Naive B cell (primary cell): ENCODE results near the gene TRIB2. TPM values are rescaled to one million over a fixed set of nuclear protein-coding genes. Genes with fewer than 3 reads are reported as not detected.

ENCODE experiments used
- ATAC-seq, 2 donors: fragments of 150-1000 bp; cut with Tn5 transposase; 2 replicates each; pipeline ENCODE4 v1.10.0; 2021; ENCODE audit warnings: low read depth in 2 of 2, mild to moderate bottlenecking in 2 of 2, moderate library complexity in 2 of 2
- DNase-seq: peaks from one replicate; pipeline ENCODE4 v3.0.0; 2022
- H3K27ac Mint-ChIP-seq, 6 donors: one replicate each; pipeline ENCODE4 v1.8.0; 2020 to 2022; ENCODE audit warnings: mild to moderate bottlenecking in 6 of 6, mixed read lengths in 6 of 6, moderate library complexity in 5 of 6, inconsistent platforms in 2 of 6
- H3K27me3 Mint-ChIP-seq, 3 donors: one replicate each; pipeline ENCODE4 v1.8.0; 2021 to 2022; ENCODE audit warnings: mixed read lengths in 3 of 3, mild to moderate bottlenecking in 1 of 3
- H3K36me3 Mint-ChIP-seq, 2 donors: one replicate each; pipeline ENCODE4 v1.8.0; 2020 to 2022; ENCODE audit warnings: mixed read lengths in 2 of 2, inconsistent platforms in 1 of 2, mild to moderate bottlenecking in 1 of 2
- H3K4me1 Mint-ChIP-seq, 3 donors: one replicate each; pipeline ENCODE4 v1.8.0; 2020 to 2022; ENCODE audit warnings: mixed read lengths in 3 of 3, inconsistent platforms in 1 of 3, mild to moderate bottlenecking in 1 of 3, moderate library complexity in 1 of 3
- H3K4me3 Mint-ChIP-seq, 8 donors: one replicate each; pipeline ENCODE4 v1.8.0; 2020 to 2022; ENCODE audit warnings: mild to moderate bottlenecking in 8 of 8, mixed read lengths in 8 of 8, moderate library complexity in 8 of 8, inconsistent platforms in 2 of 8
- H3K9me3 Mint-ChIP-seq, 7 donors: one replicate each; pipeline ENCODE4 v1.8.0; 2020 to 2022; ENCODE audit warnings: mixed read lengths in 7 of 7, mild to moderate bottlenecking in 5 of 7, inconsistent platforms in 2 of 7, moderate library complexity in 1 of 7
- polyA plus RNA-seq, 6 donors: library from polyadenylated mRNA; unstranded; fragments of 300-500 nt; fragmentation: Illumina TruSeq; gene quantifications; one replicate each; pipeline ENCODE4 v1.2.3, GENCODE V29; 2021; ENCODE audit warnings: low read depth in 6 of 6

TRIB2 gene
- polyA plus RNA-seq, 6 donors from 2014 or later, result 48.4 to 94.2 (median 58.6) TPM

DNA sequence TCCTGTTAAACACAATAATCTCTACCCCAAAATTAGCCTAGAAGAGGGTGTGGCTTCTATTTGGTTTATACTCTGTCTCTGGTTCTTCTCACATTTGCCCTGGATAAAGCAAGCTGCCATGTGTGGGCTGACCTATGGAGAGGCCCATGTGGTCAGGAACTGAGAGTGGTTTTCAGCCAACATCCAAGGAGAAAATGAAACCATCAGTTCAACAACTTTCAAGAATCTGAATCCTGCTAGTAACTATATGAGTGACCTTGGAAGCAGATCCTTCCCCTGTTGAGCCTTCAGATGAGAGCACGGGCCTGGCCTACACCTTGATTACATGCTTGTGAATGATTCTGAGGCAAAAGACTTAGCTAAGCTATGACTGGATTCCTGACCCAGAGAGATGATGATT, 11.5 kb upstream of the TRIB2 start:
- no peak for ATAC-seq
- H3K4me1 Mint-ChIP-seq, result peaks cover 4 to 12% (median 9%) of the 10 kb centered on the region in 3 donors
- no peak overlapping the region for H3K4me3 Mint-ChIP-seq

DNA sequence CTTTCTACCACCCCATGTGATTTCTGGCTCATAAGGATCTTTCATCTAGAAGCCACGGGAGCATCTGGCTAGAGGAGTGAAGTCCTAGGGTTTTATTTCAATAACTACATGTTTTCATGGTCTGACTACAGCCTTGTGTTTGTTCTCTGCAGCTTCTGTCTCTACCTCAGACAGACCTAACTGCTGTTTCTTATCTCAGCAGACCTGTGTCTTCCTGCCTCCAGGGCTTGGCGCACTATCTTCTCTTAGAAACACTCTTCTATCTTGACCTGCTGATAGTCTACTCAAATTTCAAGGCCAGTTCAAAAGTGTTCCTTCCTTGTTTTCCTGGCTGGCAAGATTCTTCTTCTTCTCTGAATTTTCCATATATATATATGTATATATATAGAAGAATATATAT, 11.0 kb upstream of the TRIB2 start:
- Mint-ChIP-seq H3K36me3 (no peaks in the 10 kb centered on the region), H3K4me1 (peaks cover 8 to 17% (median 14%) of the 10 kb centered on the region in 3 donors), H3K4me3 (no peak overlapping the region), H3K27ac (no peak overlapping the region), H3K9me3 (peaks cover 0 to 6% (median 0%) of the 10 kb centered on the region in 7 donors), H3K27me3 (peaks cover 9 to 21% (median 20%) of the 10 kb centered on the region in 3 donors)
- ATAC-seq (no peak), DNase-seq (no peak)

More for the DNA sequence above, 11.5 kb upstream of the TRIB2 start:
- H3K9me3 Mint-ChIP-seq, result peaks cover 0 to 6% (median 0%) of the 10 kb centered on the region in 7 donors
- peaks cover 13 to 26% (median 26%) of the 10 kb centered on the region in 3 donors for H3K27me3 Mint-ChIP-seq
- H3K36me3 Mint-ChIP-seq, result no peaks in the 10 kb centered on the region
- no peak overlapping the region for H3K27ac Mint-ChIP-seq
- no peak for DNase-seq

DNA sequence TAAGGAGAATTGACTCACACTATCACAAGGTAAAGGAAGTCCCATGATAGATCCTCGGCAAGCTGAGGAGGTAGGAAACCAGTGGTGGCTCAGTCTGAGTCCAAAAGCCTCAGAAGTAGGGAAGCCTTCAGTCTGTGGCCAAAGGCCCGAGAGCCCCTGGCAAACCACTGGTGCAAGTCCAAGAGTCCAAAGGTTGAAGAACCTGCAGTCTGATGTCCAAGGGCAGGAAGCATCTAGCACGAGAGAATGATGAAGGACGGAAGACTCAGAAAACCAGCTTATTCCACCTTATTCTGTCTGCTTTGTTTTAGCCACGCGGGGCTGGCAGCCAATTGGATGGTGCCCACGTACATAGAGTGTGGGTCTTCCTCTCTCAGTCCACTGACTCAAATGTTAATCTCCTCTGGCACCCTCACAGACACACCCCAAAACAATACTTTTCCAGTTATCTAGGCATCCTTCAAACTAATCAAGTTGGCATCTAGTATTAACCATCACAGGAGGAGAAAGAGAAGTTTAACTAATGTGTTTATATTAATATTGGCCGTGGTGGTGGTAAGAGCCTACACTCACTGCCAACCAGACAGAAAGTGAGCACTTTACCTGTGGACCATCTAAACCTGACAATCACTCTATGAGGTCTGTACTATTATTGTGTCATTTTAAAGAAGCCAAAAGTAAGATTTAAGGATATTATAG, 8.1 kb upstream of the TRIB2 start:
- DNase-seq (no peak), ATAC-seq (no peak)
- peak overlapping the region in 1 of 8 donors; percentile 60 for H3K4me3 Mint-ChIP-seq
- H3K9me3 Mint-ChIP-seq, result peaks cover 0 to 6% (median 0%) of the 10 kb centered on the region in 7 donors
- H3K36me3 Mint-ChIP-seq, result no peaks in the 10 kb centered on the region
- H3K27ac Mint-ChIP-seq, result no peak overlapping the region
- H3K27me3 Mint-ChIP-seq, result no peaks in the 10 kb centered on the region
- H3K4me1 Mint-ChIP-seq, result peaks cover 12 to 26% (median 22%) of the 10 kb centered on the region in 3 donors

DNA sequence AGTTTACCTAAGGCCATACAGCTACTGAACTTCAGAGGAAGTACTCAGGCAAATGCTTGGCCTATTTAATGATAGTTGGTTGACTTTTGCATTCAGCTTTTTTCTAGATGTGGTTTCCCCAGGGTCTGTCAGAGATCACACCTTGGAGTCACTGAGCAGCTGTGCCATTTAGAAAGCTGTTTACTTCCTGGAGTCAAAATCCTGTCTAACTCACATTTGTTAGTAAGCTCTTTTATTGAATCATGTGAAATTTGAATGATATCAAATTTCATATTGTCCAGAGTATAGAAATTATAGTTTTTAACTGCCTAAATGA, 7.6 kb upstream of the TRIB2 start:
- ATAC-seq, result no peak
- peaks cover 0 to 6% (median 0%) of the 10 kb centered on the region in 7 donors for H3K9me3 Mint-ChIP-seq

DNA sequence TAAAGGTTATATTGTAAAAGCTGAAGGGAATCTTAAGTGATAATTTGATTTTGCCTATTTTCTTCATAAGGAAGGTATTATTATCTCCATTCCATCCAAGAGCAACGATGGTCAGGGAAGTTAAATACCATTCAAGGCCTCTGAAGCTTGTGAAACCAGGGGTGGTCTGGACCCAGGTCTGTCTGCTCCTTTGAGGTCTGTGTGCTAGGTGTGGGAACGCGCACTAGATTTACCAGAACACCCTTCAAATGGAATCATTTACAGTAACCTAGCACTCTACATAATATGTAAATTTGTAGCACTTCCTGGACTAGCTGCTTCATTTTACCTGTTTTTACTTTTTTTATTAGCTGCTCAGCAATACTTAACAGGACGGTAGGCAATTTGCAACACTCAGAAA, 6.4 kb upstream of the TRIB2 start:
- Mint-ChIP-seq H3K4me1 (peaks cover 13 to 28% (median 24%) of the 10 kb centered on the region in 3 donors), H3K27ac (no peak overlapping the region), H3K27me3 (no peaks in the 10 kb centered on the region), H3K9me3 (peaks cover 0 to 6% (median 0%) of the 10 kb centered on the region in 7 donors), H3K4me3 (no peak overlapping the region), H3K36me3 (no peaks in the 10 kb centered on the region)
- ATAC-seq, result no peak
- no peak for DNase-seq

More for the DNA sequence above, 7.6 kb upstream of the TRIB2 start:
- DNase-seq, result no peak
- H3K27me3 Mint-ChIP-seq, result no peaks in the 10 kb centered on the region
- no peak overlapping the region for H3K4me3 Mint-ChIP-seq
- H3K4me1 Mint-ChIP-seq, result peaks cover 12 to 26% (median 22%) of the 10 kb centered on the region in 3 donors
- H3K36me3 Mint-ChIP-seq, result no peaks in the 10 kb centered on the region
- H3K27ac Mint-ChIP-seq, result no peak overlapping the region

DNA sequence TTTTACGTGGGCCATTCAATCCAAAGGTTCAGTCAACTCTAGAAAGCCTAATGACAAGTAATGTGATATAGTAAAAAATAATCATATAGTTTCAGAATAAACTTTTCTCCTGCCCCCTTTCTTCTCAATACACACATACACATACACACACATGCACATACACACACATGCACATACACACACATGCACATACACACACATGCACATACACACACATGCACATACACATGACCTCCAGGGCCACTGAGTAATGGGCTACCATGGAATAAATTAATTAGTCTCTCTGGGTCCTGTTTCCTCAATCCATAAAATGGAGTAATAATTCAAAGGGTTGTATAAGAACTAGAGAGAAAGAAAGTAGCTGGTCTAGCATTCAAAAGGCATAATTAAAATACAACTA, 5.4 kb upstream of the TRIB2 start:
- H3K4me1 Mint-ChIP-seq, result peaks cover 16 to 37% (median 34%) of the 10 kb centered on the region in 3 donors
- no peaks in the 10 kb centered on the region for H3K27me3 Mint-ChIP-seq
- H3K9me3 Mint-ChIP-seq, result no peaks in the 10 kb centered on the region
- H3K27ac Mint-ChIP-seq, result no peak overlapping the region
- DNase-seq (no peak), ATAC-seq (no peak)
- no peaks in the 10 kb centered on the region for H3K36me3 Mint-ChIP-seq
- H3K4me3 Mint-ChIP-seq, result no peak overlapping the region

DNA sequence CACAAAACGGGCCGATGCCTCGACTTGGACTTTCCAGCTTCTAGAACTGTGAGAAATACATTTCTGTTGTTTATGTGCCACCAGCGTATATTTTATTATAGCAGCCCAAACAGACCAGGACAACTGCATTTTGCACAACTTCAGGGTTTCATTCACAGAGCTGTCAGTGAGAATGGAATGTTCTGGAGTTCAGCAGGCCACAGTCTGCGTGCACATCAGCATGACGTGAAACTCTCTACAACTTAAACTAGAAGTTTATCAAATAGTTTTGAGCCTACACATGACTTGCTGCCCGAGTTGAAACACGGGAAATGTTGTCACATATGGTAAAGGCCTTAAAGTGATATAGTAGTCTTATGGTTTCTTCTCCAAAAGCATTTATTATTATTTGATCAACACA, 3.9 kb upstream of the TRIB2 start:
- Mint-ChIP-seq H3K9me3 (no peaks in the 10 kb centered on the region), H3K4me1 (peaks cover 16 to 37% (median 34%) of the 10 kb centered on the region in 3 donors), H3K36me3 (peaks cover 0 to 2% of the 10 kb centered on the region in 2 donors), H3K27ac (no peak overlapping the region), H3K4me3 (peak overlapping the region in 1 of 8 donors; percentile 38), H3K27me3 (no peaks in the 10 kb centered on the region)
- DNase-seq, result no peak
- ATAC-seq, result no peak

DNA sequence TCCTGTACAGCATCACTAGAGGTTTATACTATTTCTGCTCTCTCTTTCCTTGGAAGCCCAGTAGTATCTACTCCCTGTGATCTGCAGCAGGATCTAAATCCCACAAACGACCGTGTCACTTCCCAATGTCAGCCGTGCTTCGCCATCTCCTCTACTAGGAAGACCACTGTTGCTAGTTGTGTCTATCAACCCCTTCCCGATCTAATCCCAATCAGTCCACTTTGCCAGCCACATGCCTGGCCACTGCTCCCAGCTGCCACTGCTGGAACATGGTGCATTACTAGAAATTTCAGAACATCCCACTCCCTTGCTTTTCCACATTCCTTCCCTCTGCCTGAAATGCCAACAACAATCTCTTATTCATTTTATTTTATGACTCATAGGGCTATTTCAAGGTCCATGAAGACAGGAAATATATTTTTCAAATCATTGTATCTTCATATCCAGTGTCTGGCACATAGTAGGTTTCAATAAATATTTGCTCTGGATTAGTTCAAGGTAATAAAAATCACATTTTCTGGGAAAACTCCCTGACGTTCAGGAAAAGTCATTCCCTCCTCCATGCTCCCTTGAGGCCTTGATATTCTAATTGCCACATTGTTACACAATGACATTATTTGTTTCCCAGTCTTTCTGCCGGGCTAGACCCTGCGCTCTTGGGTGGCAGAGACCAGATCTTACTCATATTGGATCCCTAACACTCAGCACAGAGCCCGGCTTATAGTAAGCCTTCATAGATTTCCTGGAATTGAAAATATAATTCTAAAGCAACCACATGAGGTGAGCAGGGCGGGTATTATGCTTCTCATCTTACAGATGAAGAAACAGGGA, 2.1 kb upstream of the TRIB2 start:
- Mint-ChIP-seq H3K9me3 (no peaks in the 10 kb centered on the region), H3K4me3 (peak overlapping the region in 4 of 8 donors; percentile 31 to 98 (median 38)), H3K4me1 (peaks cover 28 to 40% (median 37%) of the 10 kb centered on the region in 3 donors), H3K36me3 (peaks cover 0 to 8% of the 10 kb centered on the region in 2 donors), H3K27me3 (no peaks in the 10 kb centered on the region), H3K27ac (peak overlapping the region in 3 of 6 donors; percentile 34 to 64 (median 38))
- ATAC-seq (no peak), DNase-seq (no peak)

DNA sequence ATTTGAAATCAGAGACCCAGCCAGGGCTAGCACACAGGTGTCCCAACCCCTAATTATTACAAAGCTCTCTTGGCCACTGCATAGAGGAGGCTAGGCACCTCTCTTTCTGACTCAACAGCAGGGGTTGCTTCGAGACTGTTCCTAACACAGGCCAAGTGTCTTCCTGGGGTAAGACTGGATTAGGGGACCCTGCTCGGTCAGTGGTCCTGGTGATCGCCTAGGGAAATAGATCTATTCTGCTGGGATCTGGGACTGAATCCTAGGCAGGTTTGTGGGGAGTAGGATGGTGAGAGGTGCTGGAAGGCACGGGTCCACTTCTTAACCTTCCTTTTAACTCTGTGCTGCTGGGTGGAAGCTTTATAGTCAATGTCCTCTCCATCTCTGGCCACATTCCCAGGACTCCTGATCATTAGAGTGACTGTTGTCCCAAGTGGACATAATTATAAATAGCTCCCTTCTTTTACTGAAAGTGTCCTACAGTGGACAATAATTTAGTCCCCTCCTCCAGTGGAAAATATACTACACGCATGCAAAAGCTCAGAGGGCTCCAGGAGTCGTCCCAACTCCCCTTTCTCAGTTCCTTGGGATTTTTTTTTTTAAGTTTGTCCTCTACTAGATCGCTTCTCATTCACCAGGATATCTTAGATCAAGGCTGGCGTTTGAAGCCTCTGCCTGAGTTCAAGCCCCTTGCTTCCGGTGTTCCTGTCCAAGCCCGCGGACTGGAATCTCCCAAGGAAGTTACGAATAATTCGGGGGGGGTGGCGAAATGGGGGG, 1.3 kb upstream of the TRIB2 start:
- DNase-seq, result no peak
- H3K27me3 Mint-ChIP-seq, result no peaks in the 10 kb centered on the region
- H3K4me1 Mint-ChIP-seq, result peaks cover 32 to 42% (median 39%) of the 10 kb centered on the region in 3 donors
- no peak for ATAC-seq
- no peaks in the 10 kb centered on the region for H3K9me3 Mint-ChIP-seq
- peaks cover 0 to 8% of the 10 kb centered on the region in 2 donors for H3K36me3 Mint-ChIP-seq
- peak overlapping the region; percentile 49 to 94 (median 90) for H3K27ac Mint-ChIP-seq
- peak overlapping the region; percentile 31 to 100 (median 98) for H3K4me3 Mint-ChIP-seq

DNA sequence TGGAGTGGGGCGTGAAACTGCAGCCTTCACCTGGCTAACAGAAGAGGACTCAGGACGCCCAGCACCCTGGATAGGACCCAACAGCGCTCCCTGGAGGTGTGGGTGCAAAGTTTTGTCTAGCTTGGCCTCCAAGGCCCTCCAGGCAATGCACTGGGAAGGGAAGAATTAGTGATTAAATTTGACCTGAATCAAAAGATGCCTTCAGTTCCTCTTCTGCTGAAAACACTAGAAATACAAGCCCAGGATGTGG, 779 bp upstream of the TRIB2 start:
- peaks cover 0 to 8% of the 10 kb centered on the region in 2 donors for H3K36me3 Mint-ChIP-seq
- peak overlapping the region; percentile 86 to 95 (median 92) for H3K27ac Mint-ChIP-seq
- peak overlapping the region; percentile 93 to 100 (median 98) for H3K4me3 Mint-ChIP-seq
- no peaks in the 10 kb centered on the region for H3K27me3 Mint-ChIP-seq
- no peaks in the 10 kb centered on the region for H3K9me3 Mint-ChIP-seq
- ATAC-seq, result peak; percentile 35 to 39
- H3K4me1 Mint-ChIP-seq, result peaks cover 32 to 42% (median 39%) of the 10 kb centered on the region in 3 donors
- DNase-seq, result peak; percentile 71

DNA sequence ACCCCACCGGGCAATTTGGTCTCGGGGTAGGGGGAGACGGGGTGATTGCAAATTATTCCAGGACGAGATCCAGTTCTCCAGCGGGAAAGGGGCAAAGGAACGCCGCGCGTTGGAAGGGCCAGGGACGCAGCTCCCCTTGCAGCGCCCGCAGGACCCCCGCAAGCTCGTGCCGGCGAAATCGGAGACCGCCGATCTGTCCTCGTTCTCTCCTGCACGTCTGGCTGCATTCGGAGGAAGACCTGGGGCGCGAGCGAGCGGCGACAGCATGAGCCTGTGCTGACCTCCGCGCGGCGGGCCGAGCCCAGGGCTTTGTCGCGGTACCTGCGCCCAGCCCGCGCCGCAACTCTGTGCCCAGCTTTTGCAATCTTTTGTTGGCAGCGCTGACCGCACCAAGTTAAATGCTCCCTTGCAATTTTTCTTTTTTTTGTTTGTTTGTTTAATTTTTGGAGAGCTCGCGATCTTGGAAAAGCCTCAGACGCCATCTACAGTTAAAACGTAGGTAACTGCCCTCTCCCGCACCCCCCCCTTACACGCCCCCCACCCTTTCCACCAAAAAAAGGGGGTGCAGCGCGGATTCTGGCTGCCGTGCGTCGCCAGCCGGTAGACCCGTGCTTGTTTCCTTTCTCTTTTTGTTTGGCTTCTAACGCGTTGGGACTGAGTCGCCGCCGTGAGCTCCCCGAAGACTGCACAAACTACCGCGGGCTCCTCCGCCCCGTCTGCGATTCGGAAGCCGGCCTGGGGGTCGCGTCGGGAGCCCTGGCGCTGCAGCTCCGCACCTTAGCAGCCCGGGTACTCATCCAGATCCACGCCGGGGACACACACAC, 667 bp downstream of the TRIB2 start:
- H3K27ac Mint-ChIP-seq, result peak overlapping the region; percentile 93 to 98 (median 96)
- no peaks in the 10 kb centered on the region for H3K9me3 Mint-ChIP-seq
- H3K27me3 Mint-ChIP-seq, result no peaks in the 10 kb centered on the region
- DNase-seq (peak; percentile 59), ATAC-seq (peak; percentile 29 to 35)
- H3K4me3 Mint-ChIP-seq, result peak overlapping the region; percentile 96 to 100 (median 98)
- peaks cover 0 to 8% of the 10 kb centered on the region in 2 donors for H3K36me3 Mint-ChIP-seq
- peaks cover 43 to 51% (median 46%) of the 10 kb centered on the region in 3 donors for H3K4me1 Mint-ChIP-seq

DNA sequence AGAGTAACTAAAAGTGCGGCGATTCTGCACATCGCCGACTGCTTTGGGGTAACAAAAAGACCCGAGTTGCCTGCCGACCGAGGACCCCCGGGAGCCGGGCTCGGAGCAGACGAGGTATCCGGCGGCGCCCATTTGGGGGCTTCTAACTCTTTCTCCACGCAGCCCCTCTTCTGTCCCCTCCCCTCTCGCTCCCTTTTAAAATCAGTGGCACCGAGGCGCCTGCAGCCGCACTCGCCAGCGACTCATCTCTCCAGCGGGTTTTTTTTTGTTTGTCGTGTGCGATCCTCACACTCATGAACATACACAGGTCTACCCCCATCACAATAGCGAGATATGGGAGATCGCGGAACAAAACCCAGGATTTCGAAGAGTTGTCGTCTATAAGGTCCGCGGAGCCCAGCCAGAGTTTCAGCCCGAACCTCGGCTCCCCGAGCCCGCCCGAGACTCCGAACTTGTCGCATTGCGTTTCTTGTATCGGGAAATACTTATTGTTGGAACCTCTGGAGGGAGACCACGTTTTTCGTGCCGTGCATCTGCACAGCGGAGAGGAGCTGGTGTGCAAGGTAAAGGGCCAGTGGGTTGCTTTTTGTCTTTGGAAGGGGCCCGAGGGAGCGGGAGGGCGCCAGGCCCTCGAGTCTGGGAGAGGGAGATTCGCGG, 1.4 kb downstream of the TRIB2 start:
- Mint-ChIP-seq H3K4me1 (peaks cover 44 to 58% (median 53%) of the 10 kb centered on the region in 3 donors), H3K36me3 (peaks cover under 1 to 9% of the 10 kb centered on the region in 2 donors), H3K27ac (peak overlapping the region; percentile 93 to 98 (median 96)), H3K9me3 (no peaks in the 10 kb centered on the region), H3K27me3 (no peaks in the 10 kb centered on the region), H3K4me3 (peak overlapping the region; percentile 96 to 100 (median 98))
- ATAC-seq (no peak), DNase-seq (peak; percentile 25)
